ENCODE measurements around the gene THSD7A. TPM values are rescaled to one million over a fixed set of nuclear protein-coding genes. Genes with fewer than 3 reads are reported as not detected.

Gene THSD7A
- total RNA-seq, 2 experiments from 2014 or later: not detected

DNA sequence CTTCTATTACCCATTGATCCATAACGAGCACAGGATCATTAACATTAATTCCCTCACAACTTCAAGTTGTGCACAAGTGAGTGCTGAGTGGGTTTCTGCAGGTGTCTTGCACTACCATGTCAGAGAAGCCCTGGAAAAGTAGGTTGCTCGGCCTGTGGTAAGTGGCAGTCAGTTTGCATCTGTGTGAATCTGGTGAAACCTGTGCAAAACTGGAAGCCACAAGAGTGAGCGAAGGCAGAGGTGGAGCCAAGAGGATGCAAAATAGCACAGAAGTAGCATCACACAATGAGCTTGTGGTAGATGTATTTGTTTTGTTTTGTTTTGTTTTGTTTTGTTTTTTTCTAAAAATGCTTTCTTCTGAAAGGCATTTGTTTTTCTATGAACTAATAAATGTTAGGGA, 181.5 kb downstream of the THSD7A start:
- Mint-ChIP-seq H3K4me1 (no peaks in the 10 kb centered on the region), H3K36me3 (ENCODE audit: low read depth) (no peaks in the 10 kb centered on the region), H3K27ac (no peak overlapping the region), H3K9me3 (no peaks in the 10 kb centered on the region), H3K4me3 (no peak overlapping the region), H3K27me3 (no peaks in the 10 kb centered on the region)
- POLR2A ChIA-PET: no interaction called here
- CTCF ChIA-PET: no interaction called here
- no peak for DNase-seq

DNA sequence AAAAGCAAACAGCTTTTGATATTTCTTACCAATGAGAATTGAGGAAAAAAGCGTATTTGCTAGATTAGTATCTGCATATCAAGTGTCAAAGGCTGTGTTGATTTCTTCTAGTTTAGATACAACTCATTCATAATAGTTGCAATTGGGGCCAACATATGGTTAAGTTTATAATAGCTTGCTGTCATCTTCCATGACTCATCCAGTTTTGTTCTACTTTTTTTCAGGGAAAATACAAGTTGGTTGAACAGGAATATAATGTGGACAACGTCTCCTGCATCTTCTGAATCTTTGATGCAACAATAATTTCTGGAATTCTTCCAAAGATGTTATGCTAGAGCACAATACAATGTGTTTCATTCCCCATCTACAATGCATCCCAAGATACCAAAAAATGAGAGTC, 182.0 kb downstream of the THSD7A start:
- no peaks in the 10 kb centered on the region for H3K27me3 Mint-ChIP-seq
- CTCF ChIA-PET: no interaction called here
- no peak overlapping the region for H3K4me3 Mint-ChIP-seq
- H3K36me3 Mint-ChIP-seq (ENCODE audit: low read depth): no peaks in the 10 kb centered on the region
- H3K27ac Mint-ChIP-seq: no peak overlapping the region
- no peaks in the 10 kb centered on the region for H3K4me1 Mint-ChIP-seq
- POLR2A ChIA-PET: no interaction called here
- no peak for DNase-seq
- no peaks in the 10 kb centered on the region for H3K9me3 Mint-ChIP-seq

DNA sequence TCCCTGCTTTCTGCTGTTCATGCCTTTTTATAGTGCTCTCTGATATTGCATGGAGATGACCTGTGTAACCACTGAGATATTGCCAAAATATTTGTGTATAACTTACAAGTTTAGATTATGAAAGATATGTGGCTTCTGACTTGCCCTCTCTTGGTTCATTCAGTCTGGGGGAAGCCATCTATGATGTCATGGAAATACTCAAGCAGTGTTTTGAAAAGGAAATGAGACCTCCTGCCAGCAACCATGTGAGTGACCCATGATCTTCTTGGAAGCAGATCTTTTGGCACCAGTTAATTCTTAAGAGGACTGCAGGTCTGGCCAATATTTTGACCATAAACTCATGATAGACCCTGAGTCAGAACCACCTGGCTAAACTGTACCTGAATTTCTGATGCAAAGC, 183.0 kb downstream of the THSD7A start:
- DNase-seq: no peak
- H3K27ac Mint-ChIP-seq: no peak overlapping the region
- H3K9me3 Mint-ChIP-seq: no peaks in the 10 kb centered on the region
- no peaks in the 10 kb centered on the region for H3K36me3 Mint-ChIP-seq (ENCODE audit: low read depth)
- no peak overlapping the region for H3K4me3 Mint-ChIP-seq
- H3K27me3 Mint-ChIP-seq: no peaks in the 10 kb centered on the region
- no peaks in the 10 kb centered on the region for H3K4me1 Mint-ChIP-seq
- CTCF ChIA-PET: no interaction called here
- POLR2A ChIA-PET: no interaction called here

DNA sequence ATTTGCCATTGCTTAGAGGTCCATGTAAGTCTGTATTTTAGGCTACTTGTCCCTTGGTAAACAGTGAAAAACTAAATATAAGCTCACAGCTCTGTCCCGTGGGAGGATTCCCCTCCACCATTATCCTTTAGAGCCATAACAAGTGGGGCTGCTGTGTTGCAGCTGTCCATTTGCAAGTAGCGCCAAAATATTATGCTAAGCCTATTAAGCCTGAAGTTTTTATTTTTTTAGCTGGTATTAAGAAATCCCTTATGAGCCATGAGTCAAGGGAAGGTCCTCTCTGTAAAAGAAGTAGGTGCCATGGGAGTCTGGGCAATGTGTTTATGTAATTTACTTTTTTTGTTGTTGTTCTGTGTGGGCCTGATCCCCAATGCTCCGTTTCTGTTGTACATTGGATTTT, 183.9 kb downstream of the THSD7A start:
- no peaks in the 10 kb centered on the region for H3K36me3 Mint-ChIP-seq (ENCODE audit: low read depth)
- no peaks in the 10 kb centered on the region for H3K9me3 Mint-ChIP-seq
- no peak overlapping the region for H3K4me3 Mint-ChIP-seq
- no peaks in the 10 kb centered on the region for H3K27me3 Mint-ChIP-seq
- H3K27ac Mint-ChIP-seq: no peak overlapping the region
- DNase-seq: no peak
- POLR2A ChIA-PET: no interaction called here
- H3K4me1 Mint-ChIP-seq: no peaks in the 10 kb centered on the region
- CTCF ChIA-PET: no interaction called here

DNA sequence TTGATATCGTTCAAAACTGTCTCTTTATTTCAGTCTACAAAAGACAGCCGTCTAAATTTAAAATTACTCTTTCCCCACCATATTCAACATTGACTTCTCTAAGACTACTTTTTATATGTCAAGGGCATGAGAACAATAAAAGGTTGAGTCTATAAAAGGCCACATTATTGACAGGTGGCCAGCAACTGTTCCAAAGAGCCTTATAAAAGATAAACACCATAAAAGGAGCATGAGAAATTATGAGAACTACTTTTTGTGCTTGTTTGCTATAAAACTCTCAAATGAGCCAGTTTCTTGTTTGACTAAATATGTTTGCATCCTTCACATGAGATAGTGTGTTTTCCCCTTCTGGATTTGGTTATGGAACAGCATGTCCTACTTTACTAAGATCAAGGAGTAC, 189.2 kb downstream of the THSD7A start:
- DNase-seq: no peak
- ChIA-PET CTCF (no interaction called here), POLR2A (no interaction called here)
- no peaks in the 10 kb centered on the region for H3K4me1 Mint-ChIP-seq
- no peak overlapping the region for H3K4me3 Mint-ChIP-seq
- H3K36me3 Mint-ChIP-seq (ENCODE audit: low read depth): no peaks in the 10 kb centered on the region
- H3K9me3 Mint-ChIP-seq: no peaks in the 10 kb centered on the region
- no peaks in the 10 kb centered on the region for H3K27me3 Mint-ChIP-seq
- H3K27ac Mint-ChIP-seq: no peak overlapping the region

DNA sequence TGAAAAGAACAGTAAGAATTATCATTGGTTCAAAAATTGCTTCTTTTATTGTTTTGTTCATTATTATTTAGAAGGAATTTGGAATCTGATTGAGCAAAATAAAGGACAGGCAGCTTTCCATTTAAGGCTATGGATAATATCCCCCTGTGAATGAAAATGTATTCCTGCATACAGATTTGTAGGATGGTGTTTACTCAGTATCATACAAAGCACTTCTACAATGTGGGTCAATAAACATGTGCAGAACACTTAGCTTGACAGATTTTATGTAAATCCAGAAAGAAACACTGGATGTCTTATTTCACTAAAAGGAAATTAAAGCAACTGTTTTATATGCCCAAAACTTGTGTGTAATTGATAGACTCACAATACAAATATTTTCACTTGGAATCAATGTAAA, 189.7 kb downstream of the THSD7A start:
- DNase-seq: no peak
- no peaks in the 10 kb centered on the region for H3K36me3 Mint-ChIP-seq (ENCODE audit: low read depth)
- H3K27me3 Mint-ChIP-seq: no peaks in the 10 kb centered on the region
- H3K9me3 Mint-ChIP-seq: no peaks in the 10 kb centered on the region
- H3K4me3 Mint-ChIP-seq: no peak overlapping the region
- H3K27ac Mint-ChIP-seq: no peak overlapping the region
- CTCF ChIA-PET: no interaction called here
- H3K4me1 Mint-ChIP-seq: no peaks in the 10 kb centered on the region
- POLR2A ChIA-PET: no interaction called here

DNA sequence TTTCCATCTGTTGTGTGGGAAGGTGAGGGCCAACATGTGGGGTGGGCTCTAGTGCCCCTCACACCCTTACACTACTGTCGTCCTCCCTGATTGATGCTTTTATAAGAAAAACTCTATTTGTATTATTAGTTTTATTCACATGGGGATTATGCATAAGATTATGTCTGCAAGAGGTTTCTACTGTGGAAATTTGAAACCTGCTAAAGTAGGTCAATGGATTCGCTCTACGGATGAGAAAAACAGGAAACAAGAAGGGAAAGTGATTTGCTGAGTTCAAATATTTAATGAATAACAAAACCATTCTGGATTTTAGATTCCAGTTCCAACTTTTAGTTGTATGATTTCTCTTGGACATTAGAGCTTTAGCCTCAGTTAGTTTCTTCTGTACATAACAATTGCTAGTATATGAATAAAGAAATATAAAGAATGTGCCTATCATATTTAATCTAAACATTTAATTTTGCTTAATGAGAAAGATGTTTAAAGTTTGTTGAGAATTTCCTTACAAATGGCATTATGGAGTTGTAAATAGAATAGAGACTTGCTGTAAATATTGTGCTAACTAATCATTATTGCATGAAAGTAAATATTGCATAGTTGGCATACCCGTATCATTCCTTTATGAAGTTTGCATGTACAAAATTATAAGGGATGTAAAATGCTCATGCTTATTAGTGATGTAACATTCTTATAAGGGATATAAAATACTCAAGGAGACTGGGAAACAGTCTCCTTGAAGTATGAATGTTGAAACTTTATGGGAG, 193.8 kb downstream of the THSD7A start:
- no peaks in the 10 kb centered on the region for H3K4me1 Mint-ChIP-seq
- POLR2A ChIA-PET: no interaction called here
- no peaks in the 10 kb centered on the region for H3K9me3 Mint-ChIP-seq

DNA sequence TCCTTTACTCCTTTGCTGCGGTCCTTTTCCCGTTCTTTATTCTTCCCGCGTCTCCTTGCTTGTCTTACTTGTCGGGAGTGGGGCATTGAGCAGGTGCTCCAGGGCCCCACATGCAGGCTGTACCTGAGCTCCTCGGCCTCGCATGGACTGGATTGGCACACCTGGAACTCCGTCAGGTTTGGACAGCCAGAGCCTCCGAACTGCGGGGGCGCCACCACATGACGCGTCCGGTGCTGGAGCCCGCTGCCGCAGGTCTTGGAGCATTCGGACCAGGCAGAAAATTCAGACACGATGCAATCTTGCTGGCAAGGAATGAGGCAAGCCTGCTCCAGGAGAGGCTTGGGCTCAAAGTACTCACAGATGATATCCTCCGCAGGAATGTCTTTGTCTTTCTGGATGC, 195.7 kb downstream of the THSD7A start:
- POLR2A ChIA-PET: no interaction called here
- no peaks in the 10 kb centered on the region for H3K36me3 Mint-ChIP-seq (ENCODE audit: low read depth)
- no peak for DNase-seq
- H3K4me3 Mint-ChIP-seq: no peak overlapping the region
- H3K9me3 Mint-ChIP-seq: no peaks in the 10 kb centered on the region
- no peaks in the 10 kb centered on the region for H3K4me1 Mint-ChIP-seq
- CTCF ChIA-PET: no interaction called here
- H3K27ac Mint-ChIP-seq: no peak overlapping the region
- H3K27me3 Mint-ChIP-seq: no peaks in the 10 kb centered on the region

More for the DNA sequence above, 193.8 kb downstream of the THSD7A start:
- Mint-ChIP-seq H3K36me3 (ENCODE audit: low read depth) (no peaks in the 10 kb centered on the region), H3K4me3 (no peak overlapping the region), H3K27ac (no peak overlapping the region), H3K27me3 (no peaks in the 10 kb centered on the region)
- CTCF ChIA-PET: no interaction called here
- DNase-seq: no peak

DNA sequence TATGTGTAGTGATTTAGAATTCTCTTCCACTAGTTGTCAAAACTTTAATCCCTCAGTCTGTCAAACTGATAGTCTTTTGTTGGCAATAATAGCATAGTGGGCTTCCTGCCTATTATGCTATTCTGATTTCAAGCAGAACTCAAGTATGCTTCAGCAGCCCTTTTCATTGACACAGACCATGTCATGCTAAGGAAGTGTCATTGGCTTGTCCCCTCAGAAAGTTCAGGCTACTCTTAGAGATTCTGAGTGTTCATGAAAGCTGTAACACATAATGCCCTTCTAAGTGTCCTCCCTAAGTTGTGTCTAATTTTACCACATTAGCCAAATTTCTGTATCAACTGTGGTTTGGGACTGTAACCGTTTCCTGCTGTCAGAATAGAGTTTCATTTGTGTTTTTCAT, 198.7 kb downstream of the THSD7A start:
- H3K36me3 Mint-ChIP-seq (ENCODE audit: low read depth): no peaks in the 10 kb centered on the region
- H3K4me3 Mint-ChIP-seq: no peak overlapping the region
- H3K27ac Mint-ChIP-seq: no peak overlapping the region
- POLR2A ChIA-PET: no interaction called here
- H3K4me1 Mint-ChIP-seq: no peaks in the 10 kb centered on the region
- no peaks in the 10 kb centered on the region for H3K27me3 Mint-ChIP-seq
- no peaks in the 10 kb centered on the region for H3K9me3 Mint-ChIP-seq
- CTCF ChIA-PET: no interaction called here
- DNase-seq: no peak

DNA sequence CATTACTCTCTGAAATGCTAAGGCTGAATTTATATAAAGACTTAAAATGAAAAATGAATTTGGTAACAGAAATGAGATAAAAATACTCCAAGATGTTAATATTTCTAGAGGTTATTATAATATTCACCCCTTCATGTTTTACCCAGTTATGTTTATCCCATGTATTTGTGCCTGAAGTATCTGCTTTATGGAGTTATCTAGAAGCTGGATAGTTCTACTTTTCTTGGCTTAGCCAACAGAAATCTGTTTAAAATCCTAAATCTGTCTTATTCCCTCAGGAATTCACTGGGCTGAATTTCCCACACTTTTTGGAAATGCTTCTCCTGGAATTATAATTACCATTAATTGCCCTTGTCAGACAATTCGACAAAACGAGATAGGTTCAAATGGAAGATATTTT, 201.6 kb downstream of the THSD7A start:
- no peaks in the 10 kb centered on the region for H3K27me3 Mint-ChIP-seq
- no peak for DNase-seq
- no peaks in the 10 kb centered on the region for H3K36me3 Mint-ChIP-seq (ENCODE audit: low read depth)
- POLR2A ChIA-PET: no interaction called here
- CTCF ChIA-PET: no interaction called here
- H3K9me3 Mint-ChIP-seq: no peaks in the 10 kb centered on the region
- H3K4me3 Mint-ChIP-seq: no peak overlapping the region
- H3K27ac Mint-ChIP-seq: no peak overlapping the region
- H3K4me1 Mint-ChIP-seq: no peaks in the 10 kb centered on the region

DNA sequence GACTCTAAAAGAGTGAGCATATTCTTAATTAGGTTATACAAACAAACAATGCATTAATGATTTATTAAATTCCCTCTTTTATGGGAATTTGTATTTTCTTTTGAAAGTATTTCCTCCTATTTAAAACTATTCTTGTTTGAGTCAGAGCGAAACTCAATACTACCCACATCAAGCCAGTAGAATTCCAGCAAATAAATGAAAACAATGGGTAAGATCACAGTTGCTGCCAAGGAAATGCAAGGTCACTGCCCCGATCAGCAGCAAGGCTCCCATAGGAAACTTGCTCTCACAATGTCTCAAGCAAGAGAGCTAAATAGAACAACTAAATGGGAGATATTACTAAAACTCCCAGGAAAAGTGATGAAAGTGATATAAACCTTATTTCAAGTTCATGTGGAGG, 206.3 kb downstream of the THSD7A start:
- Mint-ChIP-seq H3K4me1 (no peaks in the 10 kb centered on the region), H3K27ac (no peak overlapping the region), H3K9me3 (no peaks in the 10 kb centered on the region), H3K27me3 (no peaks in the 10 kb centered on the region), H3K36me3 (ENCODE audit: low read depth) (no peaks in the 10 kb centered on the region), H3K4me3 (no peak overlapping the region)
- ChIA-PET CTCF (no interaction called here), POLR2A (no interaction called here)
- no peak for DNase-seq

DNA sequence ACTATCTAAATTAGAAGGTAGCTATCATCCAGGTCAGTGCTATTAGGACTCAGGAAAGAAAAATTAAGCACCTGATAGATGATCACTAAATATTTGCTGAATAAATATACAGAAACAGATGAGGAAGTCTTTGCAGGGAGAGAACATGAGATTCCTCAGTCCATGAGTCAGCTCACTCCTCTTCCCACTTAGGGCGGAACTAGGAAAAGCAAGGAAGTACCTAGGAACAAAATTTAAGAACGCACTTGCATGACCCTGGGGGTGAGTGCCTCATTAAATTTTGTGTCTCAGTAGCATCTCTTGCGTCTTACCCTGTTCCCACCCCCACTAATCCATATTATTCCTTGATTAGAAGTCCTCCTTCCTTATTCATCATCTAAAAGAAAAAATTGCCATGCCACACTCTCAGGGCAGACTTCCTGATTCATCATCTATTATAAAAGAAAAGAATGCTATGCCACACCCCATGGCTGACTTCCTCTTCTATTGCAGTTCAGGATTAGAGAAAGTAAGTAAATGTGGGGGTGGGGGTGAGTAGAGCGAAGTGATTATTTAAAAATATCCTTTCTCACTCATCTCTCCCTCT, 208.8 kb downstream of the THSD7A start:
- H3K36me3 Mint-ChIP-seq (ENCODE audit: low read depth): no peaks in the 10 kb centered on the region
- no peaks in the 10 kb centered on the region for H3K9me3 Mint-ChIP-seq
- no peak overlapping the region for H3K27ac Mint-ChIP-seq
- H3K27me3 Mint-ChIP-seq: no peaks in the 10 kb centered on the region
- ChIA-PET CTCF (no interaction called here), POLR2A (no interaction called here)
- no peak overlapping the region for H3K4me3 Mint-ChIP-seq
- H3K4me1 Mint-ChIP-seq: no peaks in the 10 kb centered on the region
- no peak for DNase-seq

DNA sequence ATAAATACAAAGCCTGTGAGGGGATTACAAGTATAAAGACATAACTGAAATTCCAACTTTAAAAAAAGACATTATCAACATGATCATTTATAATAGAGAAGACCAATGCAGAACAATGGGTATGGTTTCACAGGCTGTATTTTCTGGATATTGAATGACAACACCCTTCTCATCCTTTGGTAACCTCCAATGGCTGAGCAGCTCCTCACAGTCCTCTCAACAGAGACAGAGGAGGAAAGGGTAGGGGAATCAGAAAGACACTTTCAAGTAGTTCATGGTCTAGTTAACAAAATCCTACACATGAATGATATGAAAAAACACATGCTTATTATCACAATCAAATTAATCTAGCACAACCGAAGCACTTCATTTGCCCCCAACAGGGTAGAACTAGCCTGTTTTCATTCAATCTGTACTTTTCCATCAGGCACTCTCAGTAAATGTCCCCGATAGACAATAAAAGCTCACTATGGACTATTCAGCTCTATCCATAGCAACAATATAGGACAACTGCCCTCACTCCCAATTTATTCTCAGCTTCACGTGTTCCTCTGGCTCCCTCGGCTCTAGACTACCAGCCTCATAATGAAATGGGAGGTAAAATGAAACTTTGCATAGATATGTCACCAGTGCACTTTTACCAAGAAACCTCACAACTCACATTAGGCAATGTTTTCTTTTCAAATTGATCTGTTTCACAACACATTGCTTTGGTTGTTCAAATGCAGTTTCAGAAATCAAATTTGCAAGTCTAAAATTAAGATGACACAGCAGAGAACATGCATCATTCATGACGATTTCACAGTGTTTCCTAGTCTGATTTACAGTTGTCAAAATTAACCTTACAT, 211.4 kb downstream of the THSD7A start:
- DNase-seq: no peak
- no peak overlapping the region for H3K4me3 Mint-ChIP-seq
- no peaks in the 10 kb centered on the region for H3K9me3 Mint-ChIP-seq
- H3K4me1 Mint-ChIP-seq: no peaks in the 10 kb centered on the region
- no peaks in the 10 kb centered on the region for H3K27me3 Mint-ChIP-seq
- no peaks in the 10 kb centered on the region for H3K36me3 Mint-ChIP-seq (ENCODE audit: low read depth)
- no peak overlapping the region for H3K27ac Mint-ChIP-seq
- ChIA-PET CTCF (no interaction called here), POLR2A (no interaction called here)

DNA sequence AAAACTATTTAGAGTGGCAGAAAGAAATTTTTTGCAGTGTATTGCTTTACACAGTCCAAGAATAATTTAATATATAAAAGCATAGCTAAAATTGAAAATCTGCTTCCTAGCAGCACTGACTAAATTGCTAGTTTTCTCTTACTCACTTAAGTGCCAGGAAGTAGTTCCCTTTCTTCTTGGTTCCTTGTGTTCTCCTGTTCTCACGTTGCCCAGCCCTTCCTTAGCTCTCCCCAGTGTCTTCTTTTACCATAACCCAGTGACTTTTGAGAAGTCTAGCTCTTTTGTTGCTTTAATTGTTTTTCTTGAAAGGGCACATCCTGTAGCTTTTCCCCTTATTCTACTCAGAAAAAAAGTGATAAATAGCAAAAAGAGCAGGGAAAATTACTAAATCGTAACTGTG, 215.5 kb downstream of the THSD7A start:
- DNase-seq: no peak
- POLR2A ChIA-PET: no interaction called here
- CTCF ChIA-PET: no interaction called here
- Mint-ChIP-seq H3K4me3 (no peak overlapping the region), H3K27ac (no peak overlapping the region), H3K36me3 (ENCODE audit: low read depth) (no peaks in the 10 kb centered on the region), H3K27me3 (no peaks in the 10 kb centered on the region), H3K9me3 (no peaks in the 10 kb centered on the region), H3K4me1 (no peaks in the 10 kb centered on the region)

Measured in activated CD4-positive, alpha-beta T cell treated with anti-CD3 and anti-CD28 coated beads, Interleukin-2, amount 10 ng/mL, durations not matched to agents 7 days and 5 days (primary cell).